GM21447 (cell line): ENCODE data around the gene KLHL18.

ENCODE experiments used
- ATAC-seq: cut with Tn5 transposase; IDR thresholded peaks from one replicate; pipeline ENCODE4 v1.9.1; 2021; ENCODE audit not compliant: unreplicated experiment

Gene KLHL18

GRCh38 chr3:47394140-47394870 is 111.6 kb downstream of the KLHL18 start:
- no peak for ATAC-seq

- ATAC-seq, result no peak
These were observed 112.1 kb downstream of the KLHL18 start for GRCh38 chr3:47394881-47395280.
